K562 (cell line): ENCODE results near the gene PARPBP. TPM values are rescaled to one million over a fixed set of nuclear protein-coding genes. Genes with fewer than 3 reads are reported as not detected.
"Not testable (repeated sequence)": the region's sequence is repeated elsewhere in the genome, so short reads cannot be mapped to it uniquely, and the experiment has no call there.

Experiments used
- ATAC-seq: fragments of 200-7000 bp; cut with Tn5 transposase; 3 replicates; pipeline ENCODE4 v1.9.1; 2020; ENCODE audit warnings: moderate library complexity
- BruUV-seq: library from RNA; stranded (reverse); fragments of 400-500 nt; replicated peaks from 2 replicates; lab custom pipeline; 2021; lab: Mats Ljungman, UMichigan
- CTCF ChIA-PET: fragments of 300-600 bp; formaldehyde crosslinking; extraction: SDS; loops from one replicate; lab custom pipeline; 2021; ENCODE audit warnings: low intra/inter-chr PET ratio; lab: Yijun Ruan, JAX
- POLR2A ChIA-PET: fragments of 300-600, 350-650 bp; sonication (Branson Sonifier 250); formaldehyde crosslinking; extraction: SDS; loops from one replicate; lab custom pipeline; 2021; ENCODE audit warnings: antibody characterized with exemption, inconsistent platforms; lab: Yijun Ruan, JAX
- DNase-seq, 4 experiments: peaks; one replicate each; pipeline versions ENCODE4 v3.0.0 to v3.0.0-alpha.2; 2011 to 2018; ENCODE audit warnings: low spot score in 3 of 4, mixed read lengths in 3 of 4; ENCODE audit errors: extremely low read depth in 1 of 4
- FAIRE-seq: peaks from 2 replicates; lab custom pipeline; 2011; peaks lifted over from hg19 to GRCh38; lab: Jason Lieb, UNC
- H2AFZ ChIP-seq: 2 replicates; pipeline ENCODE4 v1.6.0; 2011; ENCODE audit warnings: low read depth, low read length, control low read depth, inconsistent platforms
- H3K27ac ChIP-seq: fragments of 200-600 bp; 3 replicates; pipeline ENCODE4 v1.8.0; 2011; ENCODE audit warnings: low read depth, mild to moderate bottlenecking, control low read depth, inconsistent platforms, low read length, moderate library complexity, mixed read lengths; ENCODE audit errors: extremely low read depth
- H3K27me3 ChIP-seq, 2 experiments: fragments of 300-600 bp in 1 of 2; 2 replicates in 1 of 2; 3 replicates in 1 of 2; pipeline versions ENCODE4 v1.6.0 to v1.8.0; 2011; ENCODE audit warnings: inconsistent platforms in 2 of 2, low read length in 2 of 2, mild to moderate bottlenecking in 1 of 2, mixed read lengths in 1 of 2, moderate library complexity in 1 of 2; ENCODE audit not compliant: control insufficient read depth in 2 of 2, insufficient read depth in 2 of 2
- H3K36me3 ChIP-seq: fragments of 300-600 bp; 3 replicates; pipeline ENCODE4 v1.8.0; 2011; ENCODE audit warnings: mild to moderate bottlenecking, low read length, inconsistent platforms; ENCODE audit not compliant: control insufficient read depth, insufficient read depth
- H3K4me1 ChIP-seq, 2 experiments: fragments of 200-600 bp in 1 of 2; replicated peaks in 1 of 2; 2 replicates in 1 of 2; 3 replicates in 1 of 2; pipeline versions ENCODE4 v1.5.1 to v1.8.0; 2011; ENCODE audit warnings: inconsistent platforms in 2 of 2, low read length in 2 of 2, mild to moderate bottlenecking in 1 of 2, mixed read lengths in 1 of 2, moderate library complexity in 1 of 2; ENCODE audit not compliant: control insufficient read depth in 2 of 2, insufficient read depth in 2 of 2
- H3K4me2 ChIP-seq: 2 replicates; pipeline ENCODE4 v1.6.1; 2011; ENCODE audit warnings: low read length, control low read depth, inconsistent platforms, mixed read lengths; ENCODE audit not compliant: insufficient read depth
- H3K4me3 ChIP-seq: fragments of 200-600 bp; sonication (generic), shearing (Covaris generic); 2 replicates; pipeline ENCODE4 v1.5.1; 2016; ENCODE audit warnings: control low read depth, inconsistent platforms
- H3K79me2 ChIP-seq: fragments of 200-600 bp; 3 replicates; pipeline ENCODE4 v1.8.0; 2011; ENCODE audit warnings: low read length, inconsistent platforms; ENCODE audit not compliant: control insufficient read depth, insufficient read depth
- H3K9ac ChIP-seq, 2 experiments: 2 replicates each; pipeline versions ENCODE4 v1.6.0 to v1.6.1; 2011; ENCODE audit warnings: low read depth in 2 of 2, low read length in 2 of 2, control low read depth in 1 of 2, inconsistent platforms in 1 of 2, mild to moderate bottlenecking in 1 of 2, mixed read lengths in 1 of 2; ENCODE audit not compliant: insufficient read depth in 1 of 2
- H3K9me1 ChIP-seq: one replicate; pipeline ENCODE4 v1.6.0; 2011; ENCODE audit warnings: inconsistent platforms, mild to moderate bottlenecking, low read length, moderate library complexity; ENCODE audit not compliant: control insufficient read depth, insufficient read depth
- H3K9me3 ChIP-seq: replicated peaks from 2 replicates; pipeline ENCODE4 v1.5.1; 2011; ENCODE audit warnings: low read depth, low read length, inconsistent platforms; ENCODE audit not compliant: control insufficient read depth, insufficient read depth
- H4K20me1 ChIP-seq: replicated peaks from 2 replicates; pipeline ENCODE4 v1.6.1; 2011; ENCODE audit warnings: low read length, inconsistent platforms, mixed read lengths; ENCODE audit not compliant: control insufficient read depth, insufficient read depth
- BCOR ChIP-seq: fragments of 450-650 bp; IDR thresholded peaks from 2 replicates; pipeline ENCODE4 v1.6.1; 2016
- CEBPB ChIP-seq: fragments of 450-650 bp; IDR thresholded peaks from 2 replicates; pipeline ENCODE4 v1.6.1; 2016; ENCODE audit warnings: missing genetic modification characterization, missing compliant biosample characterization
- CEBPG ChIP-seq, 3 experiments: fragments of 200-800 bp in 1 of 3; sonication (Bioruptor generic) in 1 of 3; sonication (generic) in 1 of 3; formaldehyde crosslinking in 1 of 3; IDR thresholded peaks in 2 of 3; conservative IDR thresholded peaks in 1 of 3; 2 replicates each; pipeline versions ENCODE4 v1.6.1 to v1.8.0; 2016 to 2022; ENCODE audit warnings: missing compliant biosample characterization in 2 of 3, missing genetic modification characterization in 2 of 3, mild to moderate bottlenecking in 1 of 3, missing genetic modification reagents in 1 of 3
- KDM1A ChIP-seq, 2 experiments: fragments of 450-650 bp; IDR thresholded peaks; 2 replicates each; pipeline ENCODE4 v1.6.1; 2016; ENCODE audit warnings: mild to moderate bottlenecking in 2 of 2
- ZNF146 ChIP-seq: IDR thresholded peaks from one replicate; pipeline ENCODE4 v1.6.1; 2018; ENCODE audit warnings: missing compliant biosample characterization; ENCODE audit not compliant: unreplicated experiment
- WGBS: fragments of 100-300 bp; shearing (Covaris generic); methylation state at CpG from one replicate; pipeline ENCODE4 v1.1.6; 2016; ENCODE audit warnings: low coverage, mixed read lengths; ENCODE audit not compliant: insufficient coverage; ENCODE audit errors: missing lambda C conversion rate; 5-methylcytosine and 5-hydroxymethylcytosine counted together
- in situ Hi-C: fragments of 300-500 bp; cut with MboI; formaldehyde crosslinking; loops from 4 replicates; pipeline ENCODE4 v1.15.0; 2018; ENCODE audit warnings: inconsistent platforms, mixed read lengths
- intact Hi-C: fragments of 100-400 bp; cut with micrococcal nuclease; formaldehyde crosslinking; loops from 2 replicates; pipeline ENCODE4 v1.14.2; 2022
- polyA plus RNA-seq, 8 experiments: library from polyadenylated mRNA; depleted of rRNA in 4 of 8; stranded (reverse) in 5 of 8; unstranded in 3 of 8; fragments of >200 nt; fragmentation: Nextera tagmentation in 2 of 8; fragmentation: Illumina TruSeq in 1 of 8; extraction: Ambion mirVana in 2 of 8; extraction: Trizol in 1 of 8; gene quantifications; 2 replicates each; pipeline versions ENCODE4 v1.2.1 to v1.2.3, GENCODE V29; 2011 to 2014; ENCODE audit warnings: inconsistent platforms in 1 of 8, missing spikeins in 1 of 8
- total RNA-seq, 7 experiments: library from RNA; depleted of rRNA in 6 of 7; stranded (reverse); fragments of >200 nt in 6 of 7; fragmentation: Illumina TruSeq in 2 of 7; extraction: Trizol in 2 of 7; gene quantifications; 2 replicates each; pipeline versions ENCODE4 v1.2.1 to v1.2.3, GENCODE V29; 2011 to 2021; ENCODE audit warnings: low replicate concordance in 1 of 7

PARPBP gene
- total and polyA plus RNA-seq, 9 of the 15 experiments (the other 6 are each of a cell fraction or from before 2014, with no cell fraction given): 26.1 to 62.5 (median 49.0) TPM

DNA sequence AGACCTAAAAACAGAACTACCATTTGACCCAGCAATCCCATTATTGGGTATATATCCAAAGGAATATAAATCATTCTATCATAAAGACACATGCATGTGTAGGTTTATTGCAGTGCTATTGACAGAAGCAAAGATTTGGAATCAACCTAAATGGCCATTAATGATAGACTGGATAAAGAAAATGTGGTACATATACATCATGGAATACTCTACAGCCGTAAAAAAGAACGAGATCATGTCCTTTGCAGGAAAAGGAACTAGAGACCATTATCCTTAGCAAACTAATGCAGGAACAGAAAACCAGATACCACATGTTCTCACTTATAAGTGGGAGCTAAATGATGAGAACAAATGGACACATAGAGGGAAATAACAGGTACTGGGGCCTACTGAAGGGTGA lies 11.5 kb downstream of the PARPBP start:
- ATAC-seq, BruUV-seq, FAIRE-seq: not testable (repeated sequence)

GRCh38 chr12:102137619-102138018 lies 17.6 kb downstream of the PARPBP start:
- H3K9ac ChIP-seq; H3K27me3 ChIP-seq; H3K4me1 ChIP-seq; in situ Hi-C loops; H3K79me2 ChIP-seq; TF ChIP-seq CEBPG (CRISPR knock-in tag; IDR thresholded peaks at IDR 0.05): not testable (repeated sequence)
- 0 out of 4 replicates have a peak, but pooled peaks of 1 of the 2 experiments have one; percentile 37 for TF ChIP-seq KDM1A (IDR thresholded peaks at IDR 0.05)
- TF ChIP-seq ZNF146 (CRISPR knock-in tag): peak; percentile 86
- peak; percentile 42; the same call in 1 of the 2 replicates for TF ChIP-seq BCOR
- 0 out of 4 replicates have a peak, but pooled peaks of 1 of the 2 experiments have one; percentile 24 for TF ChIP-seq CEBPG (tag; conservative IDR thresholded peaks at IDR 0.05 in 1 of 2, IDR thresholded peaks at IDR 0.05 in 1 of 2)
- TF ChIP-seq CEBPB (tag): peak; percentile 52; the same call in 1 of the 2 replicates
- TF ChIP-seq, all 486 proteins: peak for 5; not testable (repeated sequence) for 481
- DNase-seq, POLR2A ChIA-PET, H3K4me3 ChIP-seq, ATAC-seq, H2AFZ ChIP-seq, H3K27ac ChIP-seq, BruUV-seq, FAIRE-seq, H4K20me1 ChIP-seq, H3K4me2 ChIP-seq, H3K9me1 ChIP-seq, CTCF ChIA-PET, intact Hi-C loops, H3K9me3 ChIP-seq: not testable (repeated sequence)
- H3K36me3 ChIP-seq: peaks cover 16% of the 10 kb centered on the region; the same call in 2 of the 3 replicates
- 96% methylated on average over 8 of the region's 8 CpGs for WGBS

More for the DNA sequence above, 11.5 kb downstream of the PARPBP start:
- WGBS: 94% methylated on average over 2 of the region's 2 CpGs
- H2AFZ ChIP-seq, DNase-seq, H3K9me1 ChIP-seq, H3K9me3 ChIP-seq, H4K20me1 ChIP-seq, H3K27me3 ChIP-seq, H3K27ac ChIP-seq, H3K4me1 ChIP-seq, H3K79me2 ChIP-seq, H3K9ac ChIP-seq, CTCF ChIA-PET, H3K4me3 ChIP-seq, H3K4me2 ChIP-seq, intact Hi-C loops, in situ Hi-C loops: not testable (repeated sequence)
- H3K36me3 ChIP-seq: peaks cover 45% of the 10 kb centered on the region
- TF ChIP-seq ZNF146 (CRISPR knock-in tag): peak; percentile 50
- POLR2A ChIA-PET: interaction anchor here (0.6 to 0.9 kb wide), 2 partner anchors 9 to 29 kb away, joined by 3 read pairs; no protein-coding TSS in a partner anchor

GRCh38 chr12:102142866-102143373 lies 22.9 kb downstream of the PARPBP start:
- BruUV-seq, H3K4me2 ChIP-seq, H3K27ac ChIP-seq, FAIRE-seq, H3K9me1 ChIP-seq, H2AFZ ChIP-seq, H3K4me1 ChIP-seq, H3K4me3 ChIP-seq, POLR2A ChIA-PET, in situ Hi-C loops, intact Hi-C loops, CTCF ChIA-PET, H3K27me3 ChIP-seq, H4K20me1 ChIP-seq, H3K9me3 ChIP-seq, ATAC-seq, H3K9ac ChIP-seq, DNase-seq: not testable (repeated sequence)
- Histone ChIP-seq H3K36me3 (peaks cover 17% of the 10 kb centered on the region; the same call in 2 of the 3 replicates), H3K79me2 (peaks cover 13% of the 10 kb centered on the region)
- 80% methylated on average over 10 of the region's 11 CpGs for WGBS
